Hematopoietic multipotent progenitor cell treated with erythropoietin and hydrocortisone succinate and interleukin-3 and kit ligand, for 4 days (in vitro differentiated cells): Measurements from ENCODE around the gene PTGES.
A peak's percentile ranks its signal among the peaks of the same experiment; 100 is the strongest.

ENCODE experiments used
- DNase-seq: peaks from one replicate; pipeline ENCODE4 v3.0.0-alpha.2; 2015

Gene PTGES

DNA sequence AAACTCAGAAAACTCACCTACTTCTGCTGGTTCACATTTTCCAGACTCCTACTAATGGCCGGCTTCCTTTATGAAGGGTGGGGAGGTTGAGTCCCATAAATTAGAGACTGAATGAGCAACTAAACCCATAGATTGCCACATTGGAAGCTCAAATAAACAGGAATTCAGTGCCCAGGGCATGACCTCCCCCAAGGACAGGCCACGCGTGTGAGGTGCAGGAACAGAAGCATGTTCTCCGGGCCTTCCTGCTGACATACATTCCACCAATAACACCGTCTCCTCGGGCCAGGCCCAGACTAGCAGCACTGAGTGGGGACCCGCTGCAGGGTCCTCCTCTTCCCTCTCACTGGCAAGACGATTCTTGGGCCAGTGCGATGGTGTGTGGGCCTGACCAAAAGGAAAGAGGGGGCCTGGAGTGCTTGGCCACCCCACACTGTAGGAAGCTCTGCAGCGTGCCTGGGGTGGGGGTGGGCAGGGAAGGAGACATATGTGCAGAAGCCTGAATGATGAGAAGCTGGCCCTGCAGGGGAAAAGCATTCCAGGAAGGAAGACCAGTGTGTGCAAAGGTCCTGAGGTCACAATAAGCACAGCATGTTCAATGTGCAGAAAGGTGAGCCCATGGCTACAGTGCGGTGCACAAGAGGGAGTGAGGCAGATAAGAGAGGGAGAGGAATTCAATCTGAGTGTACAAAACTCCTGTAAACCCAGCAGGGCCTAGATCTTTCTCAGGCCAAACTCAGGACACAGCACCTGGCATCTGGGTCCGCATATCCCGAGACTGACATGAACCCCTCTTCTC lies 12.0 kb downstream of the PTGES start:
- no peak for DNase-seq

GRCh38 chr9:129740174-129740573 lies 12.7 kb downstream of the PTGES start:
- no peak for DNase-seq

DNA sequence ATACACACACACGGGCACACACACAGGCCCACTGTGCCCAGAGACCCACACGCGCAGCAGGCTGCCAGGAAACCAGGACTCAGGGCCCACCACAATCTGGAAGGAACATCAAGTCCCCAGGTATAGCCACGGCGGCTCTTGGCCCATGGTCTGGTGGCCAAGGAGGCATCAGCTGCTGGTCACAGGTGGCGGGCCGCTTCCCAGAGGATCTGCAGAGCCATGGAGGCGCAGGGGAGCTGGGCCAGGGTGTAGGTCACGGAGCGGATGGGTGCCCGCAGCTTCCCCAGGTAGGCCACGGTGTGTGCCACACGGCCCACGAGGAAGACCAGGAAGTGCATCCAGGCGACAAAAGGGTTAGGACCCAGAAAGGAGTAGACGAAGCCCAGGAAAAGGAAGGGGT lies 13.4 kb downstream of the PTGES start:
- no peak for DNase-seq

GRCh38 chr9:129737479-129738274 lies 15.2 kb downstream of the PTGES start:
- DNase-seq: peak; percentile 93

- no peak for DNase-seq
Measured at GRCh38 chr9:129736334-129736733, 16.5 kb downstream of the PTGES start.

DNA sequence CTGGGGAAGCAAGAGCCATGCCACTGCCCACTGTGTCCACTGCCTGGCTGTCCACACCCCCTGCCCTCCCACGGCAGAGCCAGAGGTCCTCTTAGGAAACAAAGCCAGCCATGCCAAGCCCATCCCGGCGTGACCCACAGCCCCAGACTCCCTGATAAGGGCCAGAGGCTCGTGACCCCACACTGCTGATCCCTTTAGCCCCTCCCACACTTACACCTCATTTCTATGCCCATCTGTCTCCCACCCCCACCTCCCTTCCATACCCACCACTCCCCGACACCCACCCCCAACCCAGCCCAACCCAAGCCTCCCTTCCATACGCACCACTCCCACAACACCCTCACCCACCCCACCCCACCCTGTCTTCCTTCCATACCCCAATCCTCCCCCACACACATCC lies 17.3 kb downstream of the PTGES start:
- peak; percentile 28 for DNase-seq

- no peak for DNase-seq
Measured at GRCh38 chr9:129733632-129733953, 19.2 kb downstream of the PTGES start.

GRCh38 chr9:129732946-129733631 lies 19.8 kb downstream of the PTGES start:
- no peak for DNase-seq

DNA sequence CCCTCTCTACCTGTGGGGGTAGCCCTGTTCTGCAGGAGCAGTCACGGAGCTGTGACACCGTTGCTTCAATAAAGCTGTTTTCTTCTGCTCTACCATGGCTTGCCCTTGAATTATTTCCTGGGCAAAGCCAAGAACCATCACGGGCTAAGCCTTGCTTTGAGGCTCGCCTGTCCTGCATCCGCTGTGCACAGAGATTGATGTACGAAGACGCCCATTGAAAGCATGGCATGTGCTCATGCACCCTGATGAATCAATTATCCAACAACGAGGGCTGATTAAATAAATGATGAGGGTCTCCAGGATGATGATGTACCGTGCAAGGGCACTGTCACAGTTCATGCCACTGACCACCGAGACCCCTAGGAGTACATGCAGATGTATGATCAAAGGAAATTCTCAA lies 20.7 kb downstream of the PTGES start:
- no peak for DNase-seq

DNA sequence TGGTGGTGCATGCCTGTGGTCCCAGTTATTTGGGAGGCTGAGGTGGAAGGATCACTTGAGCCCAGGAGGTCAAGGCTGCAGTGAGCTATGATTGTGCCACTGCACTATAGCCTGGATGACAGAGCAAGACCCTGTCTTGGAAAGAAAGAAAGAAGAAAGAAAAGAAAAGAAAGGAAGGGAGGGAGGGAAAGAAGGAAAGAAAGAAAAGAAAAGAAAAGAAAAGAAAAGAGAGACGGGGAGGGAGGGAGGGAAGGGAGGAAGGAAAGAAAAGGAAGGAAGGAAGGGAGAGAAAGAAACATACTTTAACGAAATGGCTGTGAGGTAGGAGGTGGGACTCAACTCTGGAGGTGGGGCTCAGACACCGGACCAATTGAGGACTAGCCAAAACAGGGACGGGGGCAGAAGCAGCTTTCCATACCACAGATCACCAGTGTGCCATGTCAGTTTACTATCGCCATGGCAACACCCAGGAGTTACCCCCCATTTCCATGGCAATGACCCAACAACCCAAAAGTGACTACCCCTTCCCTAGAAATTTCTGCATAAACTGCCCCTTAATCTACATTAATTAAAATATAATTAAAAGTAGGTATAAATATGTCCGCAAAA lies 21.3 kb downstream of the PTGES start:
- peak; percentile 12 for DNase-seq

DNA sequence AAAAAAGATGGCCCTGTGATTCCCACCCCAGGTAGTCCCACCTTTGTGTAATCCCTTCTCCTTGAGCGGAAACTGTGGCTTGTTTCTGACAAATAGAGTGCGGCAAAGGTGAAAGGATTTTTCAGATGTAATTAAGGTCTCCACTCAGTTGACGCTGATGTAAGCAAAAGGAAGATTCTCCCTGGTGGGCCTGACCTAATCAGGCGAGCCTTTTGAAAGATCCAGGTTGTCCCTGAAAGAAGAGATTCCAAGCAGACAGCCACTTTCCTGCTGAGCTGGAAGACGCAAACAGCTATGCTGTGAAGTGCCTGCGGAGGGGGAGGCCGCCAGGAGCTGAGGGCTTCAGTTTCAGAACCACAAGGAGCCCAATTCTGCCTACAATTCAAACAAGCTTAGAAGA lies 24.1 kb downstream of the PTGES start:
- DNase-seq: no peak

GRCh38 chr9:129726322-129727160 lies 26.3 kb downstream of the PTGES start:
- DNase-seq: peak; percentile 81

DNA sequence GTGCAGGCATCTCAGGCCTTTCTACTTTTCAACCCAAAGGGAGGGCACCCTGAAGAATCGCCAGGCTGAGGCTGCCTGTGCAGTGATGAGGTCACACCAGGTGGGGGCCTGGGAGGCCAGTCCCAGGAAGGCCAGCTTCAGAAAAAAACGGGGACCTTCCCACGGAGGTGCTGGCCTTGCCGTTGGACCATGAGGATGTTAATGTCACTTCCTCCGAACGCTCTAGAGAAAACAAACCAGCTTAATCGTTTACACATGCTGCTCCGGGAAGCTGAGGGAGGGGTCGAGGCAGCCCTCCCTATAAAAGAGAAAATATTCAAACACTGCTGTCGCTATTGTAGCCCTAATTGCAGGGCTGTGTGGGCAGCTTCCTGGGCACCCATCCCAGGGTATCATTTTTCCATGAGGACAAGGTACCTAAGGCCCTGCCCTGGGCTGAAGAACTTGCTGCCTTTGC lies 27.0 kb downstream of the PTGES start:
- no peak for DNase-seq

DNA sequence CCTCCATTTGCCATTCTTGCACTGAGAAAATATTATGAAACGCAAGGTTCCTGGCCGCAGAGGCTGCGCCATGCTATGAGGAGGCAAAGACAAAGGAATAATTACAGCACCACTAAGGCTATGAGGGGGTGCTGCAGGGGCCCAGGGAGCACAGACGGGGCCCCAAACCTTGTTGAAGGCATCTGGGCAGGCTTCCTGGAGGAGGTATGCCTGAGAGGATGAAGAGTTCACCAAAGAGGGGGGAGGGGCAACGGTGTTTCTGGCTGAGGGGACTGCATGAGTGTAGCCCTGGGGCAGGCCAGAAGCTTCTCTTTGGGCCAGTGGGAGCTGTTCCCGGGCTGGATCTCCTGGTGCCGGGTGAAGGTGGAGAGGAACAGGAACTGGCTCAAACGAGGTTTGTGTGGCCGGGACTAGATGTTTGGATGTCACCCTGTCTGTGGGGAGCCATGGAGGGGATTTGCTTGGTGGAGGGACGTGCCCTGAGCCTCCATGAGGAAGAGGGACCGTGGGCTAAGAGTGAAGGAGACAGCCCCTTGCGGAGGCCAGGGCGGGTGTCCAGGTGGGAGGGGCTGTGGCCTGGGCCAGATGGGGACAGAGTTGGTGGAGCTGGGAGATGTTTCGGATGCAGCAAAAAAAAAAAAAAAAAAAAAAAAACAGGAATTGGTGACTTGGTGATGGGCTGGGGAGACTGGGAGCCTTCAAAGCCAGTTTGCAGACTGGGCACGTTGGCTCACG lies 28.2 kb downstream of the PTGES start:
- no peak for DNase-seq

DNA sequence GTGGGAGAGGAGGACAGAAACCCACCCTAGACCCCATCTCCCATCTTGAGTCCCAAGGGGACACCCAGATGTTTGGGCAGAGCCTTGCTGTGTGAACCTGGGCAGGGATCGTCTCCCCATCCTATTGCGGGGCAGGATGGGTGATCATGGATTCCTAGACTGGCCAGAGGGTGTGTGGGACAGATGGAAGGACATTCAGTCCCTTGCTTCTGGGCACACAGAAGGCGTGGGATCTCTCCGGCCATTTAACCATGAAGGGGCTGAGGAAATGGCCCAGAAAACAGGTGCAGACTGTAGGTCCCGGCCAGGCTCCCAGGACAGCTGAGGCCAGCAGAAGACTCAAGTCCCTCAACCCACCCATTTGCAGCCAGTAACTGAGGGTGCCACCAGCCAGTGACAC lies 29.9 kb downstream of the PTGES start:
- DNase-seq: no peak

GRCh38 chr9:129720865-129721545 lies 31.8 kb downstream of the PTGES start:
- DNase-seq: no peak

GRCh38 chr9:129720181-129720864 lies 32.5 kb downstream of the PTGES start:
- no peak for DNase-seq

- DNase-seq: no peak
Measured at GRCh38 chr9:129719135-129719534, 33.7 kb downstream of the PTGES start.

DNA sequence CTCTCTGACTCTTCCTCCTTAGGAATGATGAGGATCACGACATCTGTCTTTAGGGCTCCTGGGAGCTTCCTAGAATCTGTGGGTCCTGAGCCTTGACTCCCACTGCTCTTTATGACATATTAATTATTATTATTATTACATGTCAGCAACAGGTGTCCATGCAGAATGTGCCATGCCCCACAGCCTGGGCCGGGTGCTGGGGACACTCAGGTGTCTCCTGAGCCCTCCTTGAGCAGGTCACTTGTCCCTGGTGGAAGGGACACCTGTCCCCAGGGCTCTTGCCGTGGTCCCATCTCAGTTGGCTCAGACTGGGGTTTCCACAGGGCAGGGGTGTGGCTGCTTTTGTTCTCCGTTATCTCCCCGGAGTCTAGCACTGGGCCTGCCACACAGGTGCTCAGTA lies 34.2 kb downstream of the PTGES start:
- DNase-seq: no peak

- DNase-seq: no peak
Measured at GRCh38 chr9:129717991-129718390, 34.9 kb downstream of the PTGES start.
